Spinal cord (tissue), 10 donors: ENCODE measurements around the gene LRRC66. TPM values are rescaled to one million over a fixed set of nuclear protein-coding genes. Genes with fewer than 3 reads are reported as not detected.

Experiments used
- DNase-seq, 6 donors: peaks; one replicate each; pipeline versions ENCODE4 v3.0.0 to v3.0.0-alpha.2; 2013 to 2015; ENCODE audit warnings: low spot score in 6 of 6, low read depth in 4 of 6
- H3K27ac ChIP-seq: one replicate; pipeline ENCODE4 v1.5.1; 2013; ENCODE audit warnings: low read depth, low read length, control low read depth
- H3K27me3 ChIP-seq: one replicate; pipeline ENCODE4 v1.6.1; 2013; ENCODE audit warnings: low read length; ENCODE audit not compliant: control insufficient read depth, insufficient read depth
- H3K36me3 ChIP-seq: one replicate; pipeline ENCODE4 v1.6.1; 2013; ENCODE audit warnings: low read length; ENCODE audit not compliant: control insufficient read depth, insufficient read depth
- H3K4me1 ChIP-seq: one replicate; pipeline ENCODE4 v1.6.1; 2013; ENCODE audit warnings: low read length; ENCODE audit not compliant: control insufficient read depth, insufficient read depth
- H3K4me3 ChIP-seq: one replicate; pipeline ENCODE4 v1.5.1; 2013; ENCODE audit warnings: low read depth, low read length, control low read depth
- H3K9me3 ChIP-seq: one replicate; pipeline ENCODE4 v1.6.1; 2013; ENCODE audit warnings: low read length; ENCODE audit not compliant: control insufficient read depth, insufficient read depth
- WGBS: methylation state at CpG from one replicate; pipeline ENCODE4 v1.1.5; 2013; ENCODE audit warnings: missing lambda C conversion rate; ENCODE audit not compliant: insufficient coverage; 5-methylcytosine and 5-hydroxymethylcytosine counted together
- polyA plus RNA-seq, 2 donors: library from polyadenylated mRNA; unstranded; fragments of 120-200 nt; gene quantifications; one replicate each; pipeline ENCODE4 v1.2.1, GENCODE V29; 2013; ENCODE audit not compliant: insufficient read length in 2 of 2
- total RNA-seq, 2 donors: library from RNA; depleted of rRNA in 1 of 2; stranded (reverse); fragments of 120-200 nt in 1 of 2; fragments of >200 nt in 1 of 2; gene quantifications; one replicate each; pipeline versions ENCODE4 v1.2.3 to v1.2.4, GENCODE V29; 2013 to 2014
- donor health status: healthy.

LRRC66 gene
- total and polyA plus RNA-seq, 4 donors = 0.30 to 0.88 (median 0.84) TPM

GRCh38 chr4:52049266-52049665 lies 29.1 kb upstream of the LRRC66 start:
- Histone ChIP-seq H3K27ac (no peak overlapping the region), H3K4me3 (no peak overlapping the region), H3K4me1 (peaks cover 12% of the 10 kb centered on the region), H3K36me3 (no peaks in the 10 kb centered on the region), H3K9me3 (no peaks in the 10 kb centered on the region), H3K27me3 (peaks cover 22% of the 10 kb centered on the region)
- DNase-seq = no peak
- WGBS = 60% methylated on average over 1 of the region's 5 CpGs

GRCh38 chr4:52045028-52045427 lies 24.9 kb upstream of the LRRC66 start:
- H3K36me3 ChIP-seq = no peaks in the 10 kb centered on the region
- peaks cover 3% of the 10 kb centered on the region for H3K27me3 ChIP-seq
- no peaks in the 10 kb centered on the region for H3K9me3 ChIP-seq
- H3K27ac ChIP-seq = no peak overlapping the region
- no peaks in the 10 kb centered on the region for H3K4me1 ChIP-seq
- no CpG with 5 or more reads among the region's 1 CpG for WGBS
- no peak overlapping the region for H3K4me3 ChIP-seq
- DNase-seq = no peak

DNA sequence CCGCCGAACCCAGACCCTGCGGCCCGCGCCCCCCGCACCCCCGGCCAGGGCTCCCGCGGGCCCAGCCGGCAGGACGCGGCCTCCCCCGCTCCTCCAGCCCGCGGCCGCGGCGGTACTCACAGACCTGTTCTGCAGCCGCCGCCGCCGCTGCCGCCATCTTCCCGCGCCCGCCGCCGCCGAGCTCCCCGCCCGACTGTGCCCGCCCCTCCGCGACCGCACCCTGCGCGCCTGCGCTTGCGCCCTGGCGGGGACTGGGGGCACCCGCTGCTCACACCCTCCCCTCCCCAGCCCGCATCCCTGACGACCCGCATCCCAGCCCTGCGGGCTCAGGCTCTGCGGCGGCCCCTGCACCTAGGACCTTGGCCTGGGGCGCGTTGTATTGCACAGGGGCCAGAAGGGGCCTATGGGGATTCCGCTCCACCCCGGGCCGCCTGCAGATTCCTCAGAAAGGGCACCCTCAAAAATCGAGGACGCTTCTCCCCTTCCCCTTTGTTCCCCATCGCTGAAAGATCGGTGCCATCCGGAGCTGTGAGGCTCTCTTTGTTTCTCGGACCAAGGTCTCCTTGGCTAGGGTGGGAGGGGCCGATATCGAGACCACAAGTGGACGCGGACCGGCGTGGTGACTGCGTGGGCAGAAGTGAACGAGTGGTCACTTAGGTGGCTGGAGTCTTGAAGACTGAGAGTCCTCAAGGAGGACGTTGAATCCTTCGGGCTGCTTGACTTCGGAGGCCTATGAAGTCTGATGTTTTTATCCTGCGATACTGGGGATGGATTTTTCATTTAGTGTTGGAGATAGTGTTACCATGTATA lies 18.1 kb upstream of the LRRC66 start, which contains the start of gene SGCB:
TSS of gene SGCB (minus strand) at position 197 of the 810 bp plus-strand sequence. CDS start at position 157, 40 bp downstream.
- WGBS = 2% methylated on average over 64 of the region's 70 CpGs

DNA sequence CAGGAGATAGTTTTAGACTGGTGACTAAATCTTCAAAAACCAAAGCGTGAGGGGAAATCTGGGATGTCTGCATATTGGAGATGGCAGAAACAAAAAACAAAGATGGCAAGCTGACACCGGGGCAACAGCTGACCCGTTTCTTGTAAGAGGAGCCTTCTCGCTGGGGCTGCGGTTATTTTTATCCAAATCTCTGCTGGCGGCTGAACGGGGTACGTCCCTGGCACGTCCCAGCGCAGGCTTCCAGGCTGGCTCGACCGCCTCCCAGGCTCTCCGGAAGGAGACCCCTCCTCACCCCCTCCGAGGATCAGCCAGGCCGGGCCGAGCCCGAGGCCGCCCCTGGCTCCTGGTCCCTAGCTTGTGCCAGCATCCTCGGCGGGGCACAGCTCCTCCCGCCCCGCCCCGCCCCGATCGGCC lies 17.5 kb upstream of the LRRC66 start:
- Histone ChIP-seq H3K27ac (peak overlapping the region; percentile 75), H3K4me1 (no peaks in the 10 kb centered on the region), H3K27me3 (no peaks in the 10 kb centered on the region), H3K36me3 (no peaks in the 10 kb centered on the region), H3K4me3 (peak overlapping the region; percentile 71), H3K9me3 (no peaks in the 10 kb centered on the region)
- peak in 5 of 6 donors; percentile 31 to 82 (median 45) for DNase-seq
- WGBS = 1% methylated on average over 24 of the region's 25 CpGs

More for the DNA sequence above, 18.1 kb upstream of the LRRC66 start, which contains the start of gene SGCB:
- Histone ChIP-seq H3K36me3 (no peaks in the 10 kb centered on the region), H3K4me3 (peak within 1 kb of the TSS; percentile 71), H3K27ac (peak within 1 kb of the TSS; percentile 75), H3K4me1 (no peaks in the 10 kb centered on the region), H3K9me3 (no peaks in the 10 kb centered on the region), H3K27me3 (no peaks in the 10 kb centered on the region)
- peak; percentile 50 to 96 (median 72) for DNase-seq

DNA sequence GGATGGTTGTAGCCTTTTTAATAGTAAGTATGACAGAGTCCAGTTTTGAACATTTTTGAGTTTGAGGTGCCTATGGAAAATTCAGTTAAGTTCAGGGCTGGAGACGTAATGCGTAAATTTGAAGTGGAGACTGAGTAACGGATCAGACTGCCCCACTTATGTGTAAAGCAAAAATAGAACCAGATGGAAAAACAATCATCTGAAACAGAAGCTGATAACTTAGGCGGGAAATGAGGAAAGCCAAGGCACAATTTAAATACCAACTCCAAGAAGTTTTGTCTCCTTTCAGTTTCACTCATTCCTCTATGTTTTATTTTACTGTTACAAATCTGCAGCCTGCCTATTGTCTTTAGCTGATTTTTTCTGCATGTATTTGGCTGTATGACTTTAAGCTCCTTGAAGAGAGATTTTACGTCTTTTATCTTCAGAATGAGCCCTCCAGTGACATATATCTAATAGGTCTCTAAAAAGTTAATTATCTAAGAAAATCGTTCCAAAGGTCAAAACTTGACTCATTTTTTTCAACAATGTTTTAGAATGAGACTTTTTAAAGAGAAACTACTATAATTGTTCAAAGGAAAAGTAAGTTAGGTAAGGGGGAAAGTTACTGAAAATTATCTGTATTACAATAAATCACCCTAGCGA lies 16.8 kb upstream of the LRRC66 start:
- Histone ChIP-seq H3K27ac (peak overlapping the region; percentile 75), H3K27me3 (no peaks in the 10 kb centered on the region), H3K4me3 (peak overlapping the region; percentile 71), H3K36me3 (no peaks in the 10 kb centered on the region), H3K4me1 (no peaks in the 10 kb centered on the region), H3K9me3 (no peaks in the 10 kb centered on the region)
- no CpG with 5 or more reads among the region's 7 CpGs for WGBS
- DNase-seq = no peak

- DNase-seq = no peak
- H3K4me3 ChIP-seq = no peak overlapping the region
- WGBS = no CpG with 5 or more reads among the region's 2 CpGs
Measured at GRCh38 chr4:52035190-52035589, 15.0 kb upstream of the LRRC66 start.

GRCh38 chr4:52032005-52032404 lies 11.8 kb upstream of the LRRC66 start:
- no peak overlapping the region for H3K27ac ChIP-seq
- H3K4me3 ChIP-seq = no peak overlapping the region
- H3K36me3 ChIP-seq = peaks cover 11% of the 10 kb centered on the region
- no peaks in the 10 kb centered on the region for H3K27me3 ChIP-seq
- no peaks in the 10 kb centered on the region for H3K4me1 ChIP-seq
- H3K9me3 ChIP-seq = no peaks in the 10 kb centered on the region
- no peak for DNase-seq
- WGBS = no CpG with 5 or more reads among the region's 1 CpG

More at GRCh38 chr4:52035190-52035589, 15.0 kb upstream of the LRRC66 start:
- H3K27ac ChIP-seq = no peak overlapping the region
- H3K4me1 ChIP-seq = no peaks in the 10 kb centered on the region
- H3K27me3 ChIP-seq = no peaks in the 10 kb centered on the region
- no peaks in the 10 kb centered on the region for H3K9me3 ChIP-seq
- H3K36me3 ChIP-seq = peaks cover 3% of the 10 kb centered on the region

GRCh38 chr4:52028970-52029369 lies 8.8 kb upstream of the LRRC66 start:
- Histone ChIP-seq H3K4me1 (no peaks in the 10 kb centered on the region), H3K27me3 (no peaks in the 10 kb centered on the region), H3K36me3 (peaks cover 14% of the 10 kb centered on the region), H3K27ac (no peak overlapping the region), H3K9me3 (no peaks in the 10 kb centered on the region), H3K4me3 (no peak overlapping the region)
- no CpG with 5 or more reads among the region's 1 CpG for WGBS
- no peak for DNase-seq

DNA sequence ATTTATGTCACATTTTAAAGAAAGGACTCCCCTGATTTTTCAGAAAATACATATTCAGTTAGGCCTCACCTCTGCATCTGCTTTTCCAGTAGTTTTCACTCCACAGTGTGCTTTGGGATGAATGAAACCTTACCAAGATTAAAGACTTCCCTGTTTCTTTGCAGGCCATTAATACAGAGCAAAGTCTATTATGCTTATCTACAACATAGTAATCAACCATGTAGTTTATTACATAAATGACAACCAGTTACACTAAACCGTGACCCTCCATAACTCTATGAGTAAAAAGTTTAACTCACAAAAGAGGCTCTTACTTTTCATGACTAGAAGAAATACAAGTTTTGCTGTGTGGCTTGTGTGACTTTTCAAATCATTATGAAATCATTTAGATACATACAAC lies 2.3 kb downstream of the LRRC66 start:
- no peaks in the 10 kb centered on the region for H3K9me3 ChIP-seq
- H3K4me3 ChIP-seq = no peak overlapping the region
- H3K4me1 ChIP-seq = no peaks in the 10 kb centered on the region
- peaks cover 13% of the 10 kb centered on the region for H3K36me3 ChIP-seq
- no peaks in the 10 kb centered on the region for H3K27me3 ChIP-seq
- no peak for DNase-seq
- no CpG with 5 or more reads among the region's 1 CpG for WGBS
- no peak overlapping the region for H3K27ac ChIP-seq
